GM18498 (cell line): Measurements from ENCODE around the gene VPS29.
"Not testable (repeated sequence)": the region's sequence is repeated elsewhere in the genome, so short reads cannot be mapped to it uniquely, and the experiment has no call there.

Source experiments
- ATAC-seq: cut with Tn5 transposase; IDR thresholded peaks from one replicate; pipeline ENCODE4 v1.9.1; 2021; ENCODE audit warnings: mild to moderate bottlenecking, moderate library complexity; ENCODE audit not compliant: unreplicated experiment

VPS29 gene

DNA sequence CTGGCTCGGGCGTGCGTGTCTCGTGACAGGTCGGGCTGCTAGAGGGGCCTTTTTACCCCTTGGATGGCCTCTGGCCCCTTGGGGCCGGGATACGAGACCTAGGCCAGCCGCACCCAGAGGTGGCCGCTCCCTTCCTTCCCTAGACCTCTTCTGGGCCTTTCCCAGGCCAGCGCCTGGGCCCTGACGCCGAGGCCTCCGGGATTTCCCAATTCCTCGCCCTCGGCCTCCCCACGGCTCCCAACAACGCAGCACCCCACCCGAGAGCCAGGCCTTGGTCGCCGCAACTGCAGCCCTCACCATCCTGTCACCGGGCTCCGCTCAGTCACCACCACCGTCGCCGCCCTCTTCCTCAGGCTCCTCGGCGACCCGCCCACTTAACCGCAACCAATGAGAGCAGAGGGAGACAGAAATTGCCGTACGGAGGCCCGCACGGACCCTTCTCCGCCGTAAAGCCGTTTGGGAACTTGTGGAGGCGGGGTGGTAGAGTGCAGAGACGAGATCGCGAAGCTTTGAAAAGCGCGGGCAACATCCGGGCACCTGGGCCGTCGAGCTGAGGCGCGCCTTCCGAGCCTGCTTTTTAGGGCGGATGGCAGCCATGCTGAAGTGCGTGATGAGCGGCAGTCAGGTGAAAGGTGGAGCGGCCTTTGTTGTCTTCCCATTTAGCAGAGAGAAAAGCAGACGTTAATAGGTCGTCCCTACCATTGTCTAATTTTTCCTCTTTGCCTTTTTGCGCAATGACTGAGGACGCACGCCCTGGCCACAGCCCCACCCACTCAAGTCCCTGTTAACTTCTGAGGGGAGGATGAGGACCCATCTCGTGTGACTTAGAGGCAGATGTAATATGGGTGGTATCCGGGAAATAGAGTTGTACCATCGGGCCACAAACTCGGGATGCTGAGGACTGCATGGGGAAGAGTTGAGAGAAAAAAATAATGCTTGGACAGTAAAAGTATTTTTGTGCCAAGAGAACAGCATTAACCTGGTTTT, at the start of gene VPS29, which contains the start of gene RAD9B:
VPS29 (minus strand) TSS at position 360 of the 987 bp plus-strand sequence; CDS start at position 300, 60 bp downstream.
RAD9B (plus strand) TSS at position 580 of the 987 bp plus-strand sequence; CDS start at position 587, 7 bp downstream.
- peak; percentile 95 for ATAC-seq

DNA sequence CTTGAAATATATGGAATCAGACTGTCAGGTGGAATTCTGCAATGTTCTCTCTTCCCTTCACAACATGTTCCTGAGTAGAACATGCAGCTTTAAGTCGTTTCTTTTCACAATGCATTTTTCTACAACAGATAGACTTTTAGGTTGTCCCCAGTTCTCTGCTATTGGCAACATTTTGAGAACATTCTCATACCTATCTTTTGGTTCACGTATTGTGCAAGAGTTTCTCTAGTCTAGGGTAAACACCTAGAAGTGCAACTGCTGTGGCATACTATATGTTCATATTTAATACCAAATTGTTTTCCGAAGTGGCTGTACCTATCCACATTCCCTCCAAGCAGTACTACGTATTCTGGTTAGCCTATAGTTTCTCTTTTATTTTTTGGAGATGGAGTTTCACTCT, 49.1 kb upstream of the VPS29 start:
- ATAC-seq, result no peak

- no peak for ATAC-seq
Observed at GRCh38 chr12:110549716-110550115, 47.8 kb upstream of the VPS29 start.

DNA sequence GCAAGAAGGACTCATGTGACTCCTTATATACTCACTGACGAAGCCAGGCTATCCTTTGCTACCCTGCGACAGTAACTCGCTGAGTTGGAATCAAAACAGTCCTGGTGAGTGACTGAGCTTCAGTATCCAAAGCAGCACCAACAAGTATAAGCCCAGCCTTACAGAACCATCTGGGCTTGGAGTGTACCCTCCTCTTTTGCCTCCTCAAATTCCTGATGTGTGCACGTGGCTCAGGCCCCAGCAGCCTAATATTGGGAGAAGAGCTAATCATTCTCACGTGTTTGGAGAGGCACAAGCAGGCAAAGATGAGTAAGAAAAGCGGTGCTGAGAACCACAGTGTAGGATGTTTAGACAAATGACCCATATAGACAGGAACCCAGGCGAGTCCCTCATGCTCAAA, 46.8 kb upstream of the VPS29 start:
- ATAC-seq, result no peak

DNA sequence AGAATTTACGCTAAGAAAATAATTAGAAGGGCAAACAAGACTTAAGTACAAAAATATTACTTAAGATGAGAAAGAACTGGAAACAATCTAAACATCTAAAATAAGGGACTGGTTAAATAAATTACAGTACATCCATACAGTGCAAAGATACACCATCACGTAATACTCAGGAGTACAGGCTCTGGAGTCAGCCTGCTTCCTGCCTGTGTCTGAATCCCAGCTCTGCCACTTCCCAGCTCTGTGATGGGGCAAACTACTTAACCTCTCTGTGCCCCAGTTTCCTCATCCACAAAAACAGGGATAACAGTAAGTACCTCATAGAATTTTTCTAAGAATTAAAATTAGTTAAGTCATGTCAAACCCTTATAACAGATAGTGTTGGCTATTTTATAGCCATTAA, 45.2 kb upstream of the VPS29 start:
- ATAC-seq, result no peak

DNA sequence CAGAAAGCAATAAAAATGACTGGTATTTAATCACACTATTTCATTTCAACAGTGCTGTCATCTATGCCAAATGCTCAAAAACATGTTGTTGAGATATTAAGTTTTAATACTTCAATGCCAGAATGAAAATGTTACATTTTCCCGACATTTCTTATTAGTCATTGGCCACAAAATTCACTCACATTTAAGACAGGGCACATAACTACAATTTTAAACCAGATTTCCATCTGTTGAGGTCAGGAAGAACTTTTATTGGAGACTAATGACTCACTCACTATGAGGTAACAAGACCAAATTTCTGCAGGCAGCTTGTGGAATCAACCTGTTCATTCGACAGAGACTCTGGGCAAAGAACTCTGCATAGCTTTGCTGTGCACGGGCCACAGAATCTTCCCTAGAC, 44.4 kb upstream of the VPS29 start:
- no peak for ATAC-seq

GRCh38 chr12:110545812-110546211, 43.9 kb upstream of the VPS29 start:
- no peak for ATAC-seq

- not testable (repeated sequence) for ATAC-seq
Observed at GRCh38 chr12:110545259-110545658, 43.3 kb upstream of the VPS29 start.

- no peak for ATAC-seq
Observed at GRCh38 chr12:110543965-110544364, 42.1 kb upstream of the VPS29 start.

DNA sequence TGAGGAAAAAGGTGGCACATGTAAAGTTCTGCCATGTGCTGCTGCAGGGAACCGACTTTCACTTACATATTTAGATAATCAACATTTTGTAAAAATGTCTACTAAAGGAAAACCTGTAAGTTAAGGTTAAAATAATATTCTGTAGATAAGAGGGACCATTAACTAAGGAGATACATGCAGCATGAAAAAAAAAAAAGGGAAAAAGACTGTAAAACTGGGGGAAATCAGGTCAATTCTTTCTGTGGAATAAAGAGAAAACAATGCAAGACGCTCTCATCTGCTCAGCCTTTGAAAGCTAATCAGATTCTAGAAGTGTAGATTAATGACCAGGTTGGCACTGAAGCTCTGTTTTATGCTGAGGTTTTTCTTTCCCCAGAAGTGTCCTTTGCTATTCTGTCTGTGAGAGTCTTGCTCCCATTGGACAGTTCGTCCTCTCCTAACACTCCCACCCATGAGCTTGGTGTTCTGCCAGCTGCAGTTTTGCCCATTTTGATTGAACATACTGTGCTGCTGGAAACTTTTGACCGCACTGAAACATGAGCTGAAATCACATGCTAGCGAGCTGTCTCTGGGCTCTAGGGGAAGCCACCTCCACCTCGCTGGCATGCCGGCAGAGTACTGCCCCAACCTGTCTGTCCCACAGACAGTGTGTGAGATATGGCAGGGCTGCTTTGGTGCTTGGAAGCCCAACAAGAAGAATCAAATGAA, 41.5 kb upstream of the VPS29 start:
- ATAC-seq, result no peak

DNA sequence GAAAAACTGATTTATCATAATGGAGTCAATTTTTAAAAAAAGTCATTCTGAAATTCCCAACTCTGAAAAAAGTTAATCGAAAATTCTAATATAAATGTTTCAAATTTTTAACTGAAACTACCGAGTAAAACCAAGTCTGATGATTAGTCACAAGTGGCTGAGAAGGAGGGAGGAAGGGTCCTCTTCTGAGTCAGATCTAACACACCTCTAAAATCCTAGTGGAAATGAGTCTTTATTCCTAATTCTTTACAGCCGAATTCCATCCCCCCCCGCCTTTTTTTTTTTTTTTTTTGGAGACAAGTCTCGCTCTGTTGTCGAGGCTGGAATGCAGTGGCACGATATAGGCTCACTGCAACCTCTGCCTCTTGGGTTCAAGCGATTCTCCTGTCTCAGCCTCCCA, 38.1 kb upstream of the VPS29 start:
- ATAC-seq, result no peak

DNA sequence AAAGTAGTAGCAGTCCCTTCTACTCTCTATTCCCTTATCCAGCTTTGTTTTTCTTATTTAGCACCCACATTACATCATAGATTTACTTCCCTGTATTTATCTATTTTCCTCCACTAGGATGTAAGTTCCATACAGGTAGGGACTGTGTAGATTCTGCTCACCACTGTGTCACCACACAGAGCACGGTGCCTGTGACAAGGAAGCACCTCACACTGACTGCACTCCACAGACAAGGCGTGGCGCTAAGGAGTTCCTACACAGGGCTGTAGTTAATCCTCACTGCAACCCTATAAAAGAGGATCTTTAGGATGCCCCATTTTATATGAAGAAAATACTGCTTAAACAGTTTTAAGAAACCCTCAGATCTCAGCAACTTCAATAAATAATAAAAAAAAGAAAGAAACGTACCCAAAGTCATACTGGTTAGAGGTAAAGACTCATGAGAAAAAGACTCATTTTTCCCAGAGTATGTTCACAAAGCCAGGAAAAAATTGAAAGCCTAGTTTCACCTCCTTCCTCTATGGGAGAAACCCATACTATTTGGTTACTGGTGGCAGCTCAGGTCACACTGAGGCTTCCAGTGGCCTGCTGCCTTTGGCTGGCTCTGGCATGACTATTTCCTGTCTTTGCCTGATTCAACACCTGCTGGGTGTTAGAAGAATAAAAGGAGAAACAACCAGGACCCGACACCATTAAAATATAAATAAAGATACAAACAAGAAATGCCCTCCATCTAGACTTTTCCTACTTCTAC, 37.1 kb upstream of the VPS29 start:
- ATAC-seq, result no peak

DNA sequence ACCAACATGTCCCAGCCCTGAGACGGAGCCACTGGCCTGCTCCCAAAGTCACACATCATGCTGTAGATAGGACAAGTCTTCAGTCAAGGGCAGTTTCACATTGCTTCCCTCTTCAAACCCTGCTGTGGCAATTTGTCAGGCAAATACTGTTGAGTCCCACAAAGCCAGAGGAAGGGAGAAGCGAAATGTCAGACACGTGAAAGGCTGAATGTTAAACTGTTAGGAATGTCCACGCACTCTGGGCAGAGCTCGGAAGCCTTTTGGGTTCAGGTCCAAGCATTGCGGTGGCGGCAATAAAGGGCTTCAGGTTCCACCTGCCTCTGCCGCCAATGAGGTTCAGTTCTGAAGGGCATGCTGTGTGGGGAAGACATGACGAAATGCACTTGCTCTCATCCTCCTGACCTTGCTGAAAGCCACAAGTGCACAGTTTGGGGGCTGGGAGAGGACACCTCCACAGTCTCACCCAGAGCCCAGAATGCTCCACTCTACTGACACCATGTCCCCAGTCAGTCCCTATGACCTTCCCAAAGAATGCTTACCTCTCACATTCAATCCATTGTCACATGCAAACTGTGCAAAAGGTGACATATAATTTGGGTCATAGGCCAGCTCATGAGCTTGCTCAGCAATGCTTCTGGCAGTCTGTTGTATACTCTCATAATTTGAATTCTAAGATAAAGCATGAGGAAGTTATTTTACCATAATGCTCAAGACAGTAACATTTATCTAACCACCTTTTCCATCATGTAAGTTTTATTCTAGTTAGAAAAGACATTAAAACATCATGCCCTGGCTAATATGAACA, 35.9 kb upstream of the VPS29 start:
- ATAC-seq, result no peak

GRCh38 chr12:110536834-110537604, 35.1 kb upstream of the VPS29 start:
- ATAC-seq, result no peak

DNA sequence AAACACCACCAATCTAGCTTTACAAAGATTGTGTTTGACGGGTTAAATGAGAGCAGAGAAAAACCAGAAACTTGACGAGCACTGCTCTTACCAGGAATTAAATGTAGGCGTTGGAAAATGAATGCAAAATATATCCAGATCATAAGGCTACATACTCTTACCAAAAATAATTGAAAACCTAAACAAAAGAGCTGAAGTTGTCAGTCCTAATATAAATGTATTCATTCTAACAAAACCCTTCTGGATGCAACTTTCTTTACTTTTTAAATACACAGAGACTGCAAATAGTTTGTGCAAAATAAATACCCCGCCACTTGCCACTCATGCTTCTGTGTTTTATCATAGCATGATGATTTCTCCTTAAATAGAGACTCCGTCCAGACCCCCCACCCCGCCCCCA, 32.9 kb upstream of the VPS29 start:
- no peak for ATAC-seq

DNA sequence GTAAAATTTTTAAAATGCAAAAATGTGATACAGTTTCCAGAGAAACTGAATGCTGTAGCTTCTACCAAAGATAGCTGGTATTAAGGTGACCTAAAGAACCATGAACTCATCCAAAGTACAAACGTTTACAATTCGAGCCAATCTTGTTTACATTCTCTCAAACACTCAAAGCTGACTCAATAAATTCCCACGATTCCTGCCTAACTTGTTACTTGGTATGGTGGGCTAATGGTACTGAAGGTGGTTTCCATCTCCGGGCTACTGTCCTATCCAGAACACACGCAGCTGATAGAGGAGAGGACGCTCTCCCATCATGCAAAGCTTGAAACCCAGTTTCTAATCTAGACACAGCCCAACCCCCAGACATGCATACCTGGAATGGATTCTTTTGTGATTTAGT, 31.7 kb upstream of the VPS29 start:
- no peak for ATAC-seq

DNA sequence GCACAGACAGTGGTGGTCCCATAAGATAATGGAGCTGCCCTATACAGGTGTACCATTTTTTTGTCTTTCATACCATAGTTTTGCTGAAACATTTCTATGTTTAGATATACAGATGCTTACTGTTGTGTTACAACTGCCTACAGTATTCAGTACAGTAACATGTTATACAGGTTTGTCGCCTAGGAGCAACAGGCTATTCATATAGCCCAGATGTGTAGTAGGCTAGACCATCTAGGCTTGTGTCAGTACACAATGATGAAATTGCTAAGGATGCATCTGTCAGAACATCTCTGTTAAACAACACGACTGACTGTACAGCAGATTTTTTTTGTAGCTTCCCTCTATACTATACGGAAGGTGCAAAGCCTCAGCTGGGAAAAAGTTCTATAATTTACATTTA, 30.7 kb upstream of the VPS29 start:
- ATAC-seq, result no peak

DNA sequence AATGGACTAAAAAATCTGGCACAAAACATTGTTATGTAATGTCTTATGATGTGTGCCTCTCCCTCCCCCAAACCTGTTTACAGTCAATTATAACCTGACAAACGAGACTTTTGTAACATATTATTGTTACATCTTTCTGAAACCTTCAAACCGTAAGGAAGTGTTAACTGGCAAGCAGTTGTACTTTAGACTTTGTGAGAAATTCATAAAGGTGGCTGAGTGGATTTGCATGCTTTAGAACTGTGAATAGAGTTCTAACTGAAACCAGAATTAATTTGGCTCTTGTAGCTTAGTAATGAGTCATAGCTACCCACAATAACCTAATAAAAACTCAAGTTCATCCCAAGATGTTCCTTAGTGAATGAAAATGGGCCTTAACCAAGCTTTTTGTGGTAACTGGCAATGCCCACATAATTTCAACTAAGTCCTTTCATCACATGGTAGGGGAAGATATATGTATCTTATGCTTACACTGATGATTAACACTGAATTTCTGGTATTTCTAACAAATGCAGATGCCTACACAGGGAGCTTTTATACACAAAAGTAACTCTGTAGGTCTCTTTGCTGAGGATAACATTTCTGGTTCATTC, 29.9 kb upstream of the VPS29 start:
- ATAC-seq, result peak; percentile 86

DNA sequence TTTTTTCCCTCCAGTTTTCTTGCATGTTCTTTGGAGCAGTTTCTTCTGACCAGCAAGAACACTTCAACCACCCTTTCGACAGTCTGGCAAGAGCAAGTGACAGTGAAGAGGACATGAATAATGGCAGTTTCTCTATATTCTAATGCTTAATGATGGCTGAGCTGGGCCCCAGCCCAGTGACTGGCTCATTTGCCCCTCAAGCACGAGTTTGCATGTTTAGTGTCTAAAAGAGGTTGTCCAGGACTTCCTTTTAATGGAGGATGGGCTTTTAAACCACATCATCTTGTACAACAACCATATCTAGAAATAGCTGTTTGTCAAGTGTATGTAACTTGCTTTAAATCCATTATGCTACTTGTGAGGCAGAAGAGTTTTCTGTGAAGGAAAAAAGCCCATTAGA, 28.6 kb upstream of the VPS29 start:
- no peak for ATAC-seq
